ENCODE measurements around the gene YEATS2. TPM values are rescaled to one million over a fixed set of nuclear protein-coding genes. Genes with fewer than 3 reads are reported as not detected.

The YEATS2 gene
- total RNA-seq, 3 donors from 2014 or later, result 15.6 to 19.3 (median 16.1) TPM

DNA sequence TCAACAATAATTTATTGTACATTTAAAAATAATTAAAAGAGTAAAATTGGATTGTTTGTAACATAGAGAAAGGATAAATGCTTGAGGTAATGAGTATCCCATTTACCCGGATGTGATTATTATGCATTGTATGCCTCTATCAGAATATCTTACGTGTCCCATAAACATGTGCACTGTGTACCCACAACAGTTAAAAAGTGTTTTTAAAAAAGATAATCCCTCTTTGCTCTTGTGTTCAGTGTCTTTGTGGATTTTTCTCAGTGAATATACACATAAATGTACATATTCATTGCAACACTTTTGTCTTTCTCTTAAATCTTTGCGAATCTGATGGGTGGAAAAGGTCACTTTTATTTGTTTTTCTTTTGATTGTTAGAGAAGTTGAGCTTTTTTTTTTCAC lies 20.4 kb downstream of the YEATS2 start:
- H3K36me3 ChIP-seq (ENCODE audit: low read depth), result no peaks in the 10 kb centered on the region
- no peak overlapping the region for H3K4me3 ChIP-seq
- DNase-seq (no peak), ATAC-seq (no peak)
- intact Hi-C loops (cut with DNase I, micrococcal nuclease), result no loop called here
- H3K9me3 ChIP-seq, result no peaks in the 10 kb centered on the region
- TF ChIP-seq, protein P1, sequence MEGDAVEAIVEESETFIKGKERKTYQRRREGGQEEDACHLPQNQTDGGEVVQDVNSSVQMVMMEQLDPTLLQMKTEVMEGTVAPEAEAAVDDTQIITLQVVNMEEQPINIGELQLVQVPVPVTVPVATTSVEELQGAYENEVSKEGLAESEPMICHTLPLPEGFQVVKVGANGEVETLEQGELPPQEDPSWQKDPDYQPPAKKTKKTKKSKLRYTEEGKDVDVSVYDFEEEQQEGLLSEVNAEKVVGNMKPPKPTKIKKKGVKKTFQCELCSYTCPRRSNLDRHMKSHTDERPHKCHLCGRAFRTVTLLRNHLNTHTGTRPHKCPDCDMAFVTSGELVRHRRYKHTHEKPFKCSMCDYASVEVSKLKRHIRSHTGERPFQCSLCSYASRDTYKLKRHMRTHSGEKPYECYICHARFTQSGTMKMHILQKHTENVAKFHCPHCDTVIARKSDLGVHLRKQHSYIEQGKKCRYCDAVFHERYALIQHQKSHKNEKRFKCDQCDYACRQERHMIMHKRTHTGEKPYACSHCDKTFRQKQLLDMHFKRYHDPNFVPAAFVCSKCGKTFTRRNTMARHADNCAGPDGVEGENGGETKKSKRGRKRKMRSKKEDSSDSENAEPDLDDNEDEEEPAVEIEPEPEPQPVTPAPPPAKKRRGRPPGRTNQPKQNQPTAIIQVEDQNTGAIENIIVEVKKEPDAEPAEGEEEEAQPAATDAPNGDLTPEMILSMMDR (IDR thresholded peaks at IDR 0.05), result no peak
- H3K4me1 ChIP-seq (ENCODE audit: low read depth), result no peaks in the 10 kb centered on the region

DNA sequence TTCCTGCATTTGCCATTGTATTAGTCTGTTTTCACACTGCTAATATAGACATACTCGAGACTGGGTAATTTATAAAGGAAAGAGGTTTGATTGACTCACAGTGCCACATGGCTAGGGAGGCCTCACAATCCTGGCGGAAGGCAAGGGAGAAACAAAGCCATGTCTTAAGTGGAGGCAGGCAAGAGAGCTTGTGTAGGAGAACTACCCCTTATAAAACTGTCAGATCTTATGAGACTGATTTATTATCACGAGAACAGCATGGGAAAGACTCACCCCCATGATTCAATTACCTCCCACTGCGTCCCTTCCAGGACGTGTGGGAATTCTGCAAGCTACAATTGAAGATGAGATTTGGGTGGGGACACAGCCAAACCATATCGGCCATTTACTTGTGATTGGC lies 27.8 kb downstream of the YEATS2 start:
- H3K4me1 ChIP-seq (ENCODE audit: low read depth), result no peaks in the 10 kb centered on the region
- H3K9me3 ChIP-seq, result no peaks in the 10 kb centered on the region
- DNase-seq (no peak), ATAC-seq (no peak)
- H3K4me3 ChIP-seq, result no peak overlapping the region
- intact Hi-C loops (cut with DNase I, micrococcal nuclease), result no loop called here
- H3K36me3 ChIP-seq (ENCODE audit: low read depth), result no peaks in the 10 kb centered on the region
- TF ChIP-seq, protein P1 (IDR thresholded peaks at IDR 0.05), result no peak

DNA sequence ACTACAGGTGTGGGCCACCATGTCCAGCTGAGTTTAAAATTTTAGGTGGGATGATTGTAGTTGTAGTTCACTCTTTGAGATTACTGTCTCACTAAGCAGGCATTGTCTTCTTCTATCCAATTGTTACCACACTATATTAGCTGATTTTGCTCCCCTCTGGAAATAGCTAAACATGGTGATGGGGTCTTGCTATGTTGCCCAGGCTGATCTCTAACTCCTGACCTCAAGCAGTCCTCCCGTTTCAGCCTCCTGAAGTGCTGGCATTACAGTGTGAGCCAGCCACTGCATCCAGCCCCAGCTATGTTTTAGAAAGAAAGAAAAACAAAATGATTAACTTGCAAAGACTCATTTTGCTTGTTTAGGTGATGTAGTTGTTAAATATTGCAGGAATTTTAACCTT lies 30.6 kb downstream of the YEATS2 start:
- TF ChIP-seq, protein P1 (IDR thresholded peaks at IDR 0.05), result no peak
- intact Hi-C loops (cut with DNase I, micrococcal nuclease), result no loop called here
- no peak overlapping the region for H3K4me3 ChIP-seq
- no peak for ATAC-seq
- DNase-seq, result no peak
- H3K36me3 ChIP-seq (ENCODE audit: low read depth), result no peaks in the 10 kb centered on the region
- H3K9me3 ChIP-seq, result no peaks in the 10 kb centered on the region
- no peaks in the 10 kb centered on the region for H3K4me1 ChIP-seq (ENCODE audit: low read depth)

DNA sequence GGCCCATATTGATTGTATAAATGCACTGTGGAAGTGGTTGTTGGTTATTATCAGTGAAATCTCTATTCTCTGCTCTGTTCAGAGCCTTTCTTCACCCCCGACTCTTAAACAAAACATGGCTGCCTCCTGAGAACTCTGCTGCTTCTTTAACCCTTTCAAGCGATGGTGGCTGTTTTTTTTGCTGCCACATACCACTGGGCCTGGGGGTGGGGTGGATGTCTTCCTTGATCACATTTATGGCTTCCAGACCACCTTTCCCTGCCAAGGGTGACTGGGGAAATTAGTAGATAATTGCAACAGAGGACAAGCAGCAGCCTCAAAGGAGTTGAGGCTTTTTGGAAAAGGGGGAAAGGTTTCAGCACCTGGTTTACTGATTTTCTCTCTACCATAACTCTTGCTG lies 32.8 kb downstream of the YEATS2 start:
- TF ChIP-seq, protein P1 (IDR thresholded peaks at IDR 0.05), result no peak
- H3K36me3 ChIP-seq (ENCODE audit: low read depth), result no peaks in the 10 kb centered on the region
- no peaks in the 10 kb centered on the region for H3K4me1 ChIP-seq (ENCODE audit: low read depth)
- no peaks in the 10 kb centered on the region for H3K9me3 ChIP-seq
- ATAC-seq (no peak), DNase-seq (no peak)
- H3K4me3 ChIP-seq, result no peak overlapping the region
- intact Hi-C loops (cut with DNase I, micrococcal nuclease), result no loop called here

DNA sequence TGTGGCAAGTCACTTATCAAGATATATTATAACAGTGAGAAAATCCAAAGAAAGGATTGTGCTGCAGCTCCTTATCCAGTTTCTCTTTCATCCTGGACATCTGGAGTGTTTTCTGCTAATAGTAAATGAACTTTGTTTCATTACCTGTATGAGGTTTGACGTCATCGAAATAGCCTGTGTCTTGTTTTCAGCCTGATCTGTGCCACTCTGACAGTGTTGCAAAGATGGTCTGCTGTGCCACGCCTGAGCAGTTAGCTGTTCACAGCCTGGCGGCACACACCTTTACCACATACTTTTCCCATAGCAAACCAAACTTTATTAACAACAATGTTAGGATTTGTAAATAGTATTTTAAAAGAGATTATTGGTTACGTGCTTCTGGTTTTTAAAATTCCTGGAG lies 34.0 kb downstream of the YEATS2 start:
- ATAC-seq (peak; percentile 85), DNase-seq (peak in 2 of 3 donors; percentile 19 to 27)
- Histone ChIP-seq H3K4me1 (ENCODE audit: low read depth) (no peaks in the 10 kb centered on the region), H3K9me3 (no peaks in the 10 kb centered on the region), H3K36me3 (ENCODE audit: low read depth) (no peaks in the 10 kb centered on the region), H3K4me3 (no peak overlapping the region)
- TF ChIP-seq, protein P1 (IDR thresholded peaks at IDR 0.05), result no peak
- intact Hi-C loops (cut with DNase I, micrococcal nuclease), result no loop called here

DNA sequence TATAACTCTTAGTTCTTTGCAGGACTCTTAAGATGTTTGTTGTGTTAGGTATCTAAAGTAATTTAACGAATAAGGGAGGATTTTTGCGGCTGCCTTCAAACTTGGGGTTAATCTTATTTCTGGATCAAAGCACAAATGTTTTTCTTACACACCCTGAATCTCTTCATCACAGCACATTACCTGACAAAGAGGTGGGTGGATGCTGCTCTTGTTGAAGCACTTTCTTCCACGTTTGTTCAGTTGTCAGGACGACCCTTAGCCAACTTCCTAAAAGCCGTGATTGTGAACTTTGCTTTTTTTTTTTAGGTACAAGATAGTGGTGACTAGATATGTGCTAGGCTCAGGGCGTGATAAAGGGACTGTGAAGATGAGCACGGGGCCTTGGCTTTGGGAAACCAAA lies 36.0 kb downstream of the YEATS2 start:
- intact Hi-C loops (cut with DNase I, micrococcal nuclease), result no loop called here
- Histone ChIP-seq H3K36me3 (ENCODE audit: low read depth) (no peaks in the 10 kb centered on the region), H3K4me3 (no peak overlapping the region), H3K9me3 (no peaks in the 10 kb centered on the region), H3K4me1 (ENCODE audit: low read depth) (no peaks in the 10 kb centered on the region)
- TF ChIP-seq, protein P1 (IDR thresholded peaks at IDR 0.05), result no peak
- DNase-seq, result no peak
- no peak for ATAC-seq
